K562 (cell line): Measurements from ENCODE around the gene PRKD2. TPM values are rescaled to one million over a fixed set of nuclear protein-coding genes. Genes with fewer than 3 reads are reported as not detected.

ENCODE experiments used
- ATF7 ChIP-seq: fragments of 450-650 bp; IDR thresholded peaks from 2 replicates; pipeline ENCODE4 v1.7.1; 2014; ENCODE audit warnings: mild to moderate bottlenecking, moderate library complexity
- BRCA1 ChIP-seq, 2 experiments: fragments of 450-650 bp in 1 of 2; sonication (generic) in 1 of 2; formaldehyde crosslinking in 1 of 2; IDR thresholded peaks; 2 replicates each; pipeline versions ENCODE4 v1.5.0 to v1.6.1; 2017 to 2020; ENCODE audit warnings: mild to moderate bottlenecking in 1 of 2, missing genetic modification reagents in 1 of 2
- ESRRA ChIP-seq: fragments of 450-650 bp; IDR thresholded peaks from 2 replicates; pipeline ENCODE4 v1.6.1; 2014; ENCODE audit warnings: low read depth, mild to moderate bottlenecking, moderate library complexity, borderline replicate concordance
- FIP1L1 ChIP-seq: fragments of 200-400 bp; formaldehyde crosslinking; IDR thresholded peaks from 2 replicates; pipeline ENCODE4 v1.6.1; 2018; ENCODE audit warnings: mild to moderate bottlenecking, low read depth, low read length; ENCODE audit not compliant: poor library complexity, severe bottlenecking
- GATAD2B ChIP-seq: fragments of 450-650 bp; IDR thresholded peaks from 2 replicates; pipeline ENCODE4 v1.6.1; 2017; ENCODE audit warnings: mild to moderate bottlenecking, borderline replicate concordance
- MEF2D ChIP-seq: conservative IDR thresholded peaks from 2 replicates; pipeline ENCODE4 v1.6.1; 2016; ENCODE audit warnings: low read depth, missing genetic modification characterization, missing compliant biosample characterization
- RBM34 ChIP-seq: fragments of 200-400 bp; formaldehyde crosslinking; IDR thresholded peaks from 2 replicates; pipeline ENCODE4 v1.6.1; 2018; ENCODE audit warnings: low read length, borderline replicate concordance; ENCODE audit not compliant: insufficient read depth
- STAG1 ChIP-seq: sonication (generic); formaldehyde crosslinking; IDR thresholded peaks from 2 replicates; pipeline ENCODE4 v1.5.0; 2020; ENCODE audit warnings: missing genetic modification reagents, borderline replicate concordance
- polyA plus RNA-seq, 8 experiments: library from polyadenylated mRNA; depleted of rRNA in 4 of 8; stranded (reverse) in 5 of 8; unstranded in 3 of 8; fragments of >200 nt; fragmentation: Nextera tagmentation in 2 of 8; fragmentation: Illumina TruSeq in 1 of 8; extraction: Ambion mirVana in 2 of 8; extraction: Trizol in 1 of 8; gene quantifications; 2 replicates each; pipeline versions ENCODE4 v1.2.1 to v1.2.3, GENCODE V29; 2011 to 2014; ENCODE audit warnings: inconsistent platforms in 1 of 8, missing spikeins in 1 of 8
- total RNA-seq, 7 experiments: library from RNA; depleted of rRNA in 6 of 7; stranded (reverse); fragments of >200 nt in 6 of 7; fragmentation: Illumina TruSeq in 2 of 7; extraction: Trizol in 2 of 7; gene quantifications; 2 replicates each; pipeline versions ENCODE4 v1.2.1 to v1.2.3, GENCODE V29; 2011 to 2021; ENCODE audit warnings: low replicate concordance in 1 of 7
- TF ChIP-seq, protein P1 (sequence below), 2 experiments: fragments of 450-650 bp in 1 of 2; sonication (generic) in 1 of 2; formaldehyde crosslinking in 1 of 2; IDR thresholded peaks; 2 replicates each; pipeline versions ENCODE4 v1.7.1 to v1.9.0; 2016 to 2022; ENCODE audit warnings: inconsistent platforms in 1 of 2, mild to moderate bottlenecking in 1 of 2, missing genetic modification reagents in 1 of 2
- TF ChIP-seq, protein P2 (sequence below): conservative IDR thresholded peaks from 2 replicates; pipeline ENCODE4 v1.6.1; 2011; ENCODE audit warnings: low read depth, mild to moderate bottlenecking, low read length; ENCODE audit not compliant: control insufficient read depth
- TF ChIP-seq, protein P3 (sequence below), 2 experiments: IDR thresholded peaks; 2 replicates each; pipeline ENCODE4 v1.6.1; 2011; ENCODE audit warnings: borderline replicate concordance in 1 of 2, control low read depth in 1 of 2, low read depth in 1 of 2, low read length in 1 of 2, mild to moderate bottlenecking in 1 of 2, mixed read lengths in 1 of 2, moderate library complexity in 1 of 2; ENCODE audit not compliant: insufficient read depth in 1 of 2, insufficient read length in 1 of 2, poor library complexity in 1 of 2, severe bottlenecking in 1 of 2; ENCODE audit errors: extremely low read depth in 1 of 2

Gene PRKD2
- total and polyA plus RNA-seq, 9 of the 15 experiments (the other 6 are each of a cell fraction or from before 2014, with no cell fraction given), result 1.8 to 60.0 (median 15.0) TPM

DNA sequence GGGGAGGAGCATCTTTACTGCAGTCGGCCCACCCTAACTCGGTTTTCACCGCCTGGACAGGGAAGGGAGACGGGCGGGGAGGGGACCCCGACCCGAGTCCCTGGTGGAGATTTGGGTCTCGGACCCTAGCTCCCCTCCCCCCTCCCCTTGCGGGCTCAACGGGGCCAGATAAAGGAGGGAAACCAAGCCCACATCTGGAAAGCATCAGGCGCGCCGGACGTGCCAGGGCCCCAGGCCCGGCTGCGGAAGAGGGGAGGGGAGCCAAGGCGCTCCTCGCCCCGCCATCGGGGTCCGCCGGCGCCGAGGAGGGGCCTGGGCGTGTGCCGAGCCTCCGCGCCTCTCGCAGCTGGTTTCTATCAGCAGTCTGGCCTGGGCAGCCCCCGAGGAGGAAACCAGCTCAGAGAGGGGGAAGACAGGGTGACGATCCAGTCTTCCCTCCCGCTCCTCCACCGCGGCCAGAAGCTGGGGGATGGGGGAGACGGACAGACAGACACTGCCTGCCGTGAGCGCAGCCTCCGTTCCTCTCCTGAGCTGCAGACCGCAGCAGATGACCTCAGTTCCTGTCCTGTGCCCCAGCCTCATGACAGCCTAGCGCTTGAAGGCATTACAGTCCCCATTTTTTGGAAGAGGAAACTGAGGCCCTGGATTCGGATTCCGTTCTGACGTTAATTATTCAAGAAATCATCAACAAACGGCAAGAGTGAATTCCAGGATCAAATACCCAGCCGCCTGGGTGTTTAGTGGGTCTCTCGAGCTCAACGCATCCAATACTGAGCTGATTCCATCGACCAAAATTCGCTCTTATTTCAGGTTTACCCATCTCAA is 77.3 kb downstream of the PRKD2 start (continued):
- TF ChIP-seq, protein P1, sequence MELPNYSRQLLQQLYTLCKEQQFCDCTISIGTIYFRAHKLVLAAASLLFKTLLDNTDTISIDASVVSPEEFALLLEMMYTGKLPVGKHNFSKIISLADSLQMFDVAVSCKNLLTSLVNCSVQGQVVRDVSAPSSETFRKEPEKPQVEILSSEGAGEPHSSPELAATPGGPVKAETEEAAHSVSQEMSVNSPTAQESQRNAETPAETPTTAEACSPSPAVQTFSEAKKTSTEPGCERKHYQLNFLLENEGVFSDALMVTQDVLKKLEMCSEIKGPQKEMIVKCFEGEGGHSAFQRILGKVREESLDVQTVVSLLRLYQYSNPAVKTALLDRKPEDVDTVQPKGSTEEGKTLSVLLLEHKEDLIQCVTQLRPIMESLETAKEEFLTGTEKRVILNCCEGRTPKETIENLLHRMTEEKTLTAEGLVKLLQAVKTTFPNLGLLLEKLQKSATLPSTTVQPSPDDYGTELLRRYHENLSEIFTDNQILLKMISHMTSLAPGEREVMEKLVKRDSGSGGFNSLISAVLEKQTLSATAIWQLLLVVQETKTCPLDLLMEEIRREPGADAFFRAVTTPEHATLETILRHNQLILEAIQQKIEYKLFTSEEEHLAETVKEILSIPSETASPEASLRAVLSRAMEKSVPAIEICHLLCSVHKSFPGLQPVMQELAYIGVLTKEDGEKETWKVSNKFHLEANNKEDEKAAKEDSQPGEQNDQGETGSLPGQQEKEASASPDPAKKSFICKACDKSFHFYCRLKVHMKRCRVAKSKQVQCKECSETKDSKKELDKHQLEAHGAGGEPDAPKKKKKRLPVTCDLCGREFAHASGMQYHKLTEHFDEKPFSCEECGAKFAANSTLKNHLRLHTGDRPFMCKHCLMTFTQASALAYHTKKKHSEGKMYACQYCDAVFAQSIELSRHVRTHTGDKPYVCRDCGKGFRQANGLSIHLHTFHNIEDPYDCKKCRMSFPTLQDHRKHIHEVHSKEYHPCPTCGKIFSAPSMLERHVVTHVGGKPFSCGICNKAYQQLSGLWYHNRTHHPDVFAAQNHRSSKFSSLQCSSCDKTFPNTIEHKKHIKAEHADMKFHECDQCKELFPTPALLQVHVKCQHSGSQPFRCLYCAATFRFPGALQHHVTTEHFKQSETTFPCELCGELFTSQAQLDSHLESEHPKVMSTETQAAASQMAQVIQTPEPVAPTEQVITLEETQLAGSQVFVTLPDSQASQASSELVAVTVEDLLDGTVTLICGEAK (IDR thresholded peaks at IDR 0.05), result 0 out of 2 replicates have a peak, but pooled peaks have one; percentile 15
- TF ChIP-seq, protein P1 (CRISPR knock-in tag; IDR thresholded peaks at IDR 0.05), result no peak
- TF ChIP-seq RBM34 (no peak), BRCA1 (IDR thresholded peaks at IDR 0.05) (no peak), BRCA1 (CRISPR knock-in tag; IDR thresholded peaks at IDR 0.05) (peak; percentile 85; the same call in 1 of the 2 replicates), MEF2D (no peak), ESRRA (peak; percentile 79; the same call in 1 of the 2 replicates), ATF7 (peak; percentile 73), GATAD2B (no peak), STAG1 (CRISPR knock-in tag) (no peak), FIP1L1 (peak; percentile 53)
- TF ChIP-seq, protein P2, sequence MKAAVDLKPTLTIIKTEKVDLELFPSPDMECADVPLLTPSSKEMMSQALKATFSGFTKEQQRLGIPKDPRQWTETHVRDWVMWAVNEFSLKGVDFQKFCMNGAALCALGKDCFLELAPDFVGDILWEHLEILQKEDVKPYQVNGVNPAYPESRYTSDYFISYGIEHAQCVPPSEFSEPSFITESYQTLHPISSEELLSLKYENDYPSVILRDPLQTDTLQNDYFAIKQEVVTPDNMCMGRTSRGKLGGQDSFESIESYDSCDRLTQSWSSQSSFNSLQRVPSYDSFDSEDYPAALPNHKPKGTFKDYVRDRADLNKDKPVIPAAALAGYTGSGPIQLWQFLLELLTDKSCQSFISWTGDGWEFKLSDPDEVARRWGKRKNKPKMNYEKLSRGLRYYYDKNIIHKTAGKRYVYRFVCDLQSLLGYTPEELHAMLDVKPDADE, result peak; percentile 53; the same call in 1 of the 2 replicates
- TF ChIP-seq, protein P3, sequence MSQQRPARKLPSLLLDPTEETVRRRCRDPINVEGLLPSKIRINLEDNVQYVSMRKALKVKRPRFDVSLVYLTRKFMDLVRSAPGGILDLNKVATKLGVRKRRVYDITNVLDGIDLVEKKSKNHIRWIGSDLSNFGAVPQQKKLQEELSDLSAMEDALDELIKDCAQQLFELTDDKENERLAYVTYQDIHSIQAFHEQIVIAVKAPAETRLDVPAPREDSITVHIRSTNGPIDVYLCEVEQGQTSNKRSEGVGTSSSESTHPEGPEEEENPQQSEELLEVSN (IDR thresholded peaks at IDR 0.05; ENCODE audit: borderline replicate concordance in 1 of 2, extremely low read depth in 1 of 2, insufficient read depth in 1 of 2, insufficient read length in 1 of 2, low read depth in 1 of 2, low read length in 1 of 2, poor library complexity in 1 of 2, severe bottlenecking in 1 of 2), result peak in 1 of 2 experiments; percentile 20
